Stimulated activated naive CD4-positive, alpha-beta T cell treated with Interleukin-2 at 50 U/mL for 16 hours (primary cell): ENCODE measurements around the gene SERPINA3.
"Not testable (repeated sequence)": the region's sequence is repeated elsewhere in the genome, so short reads cannot be mapped to it uniquely, and the experiment has no call there.

Experiments used
- DNase-seq: peaks from one replicate; lab custom pipeline; 2025; lab: John Stamatoyannopoulos, UW

The SERPINA3 gene

GRCh38 chr14:94612174-94612573 is at the start of gene SERPINA3:
Gene SERPINA3, plus strand, starts transcription at chr14:94612391. Its CDS starts 2,051 bp downstream, at chr14:94614442.
- no peak for DNase-seq

DNA sequence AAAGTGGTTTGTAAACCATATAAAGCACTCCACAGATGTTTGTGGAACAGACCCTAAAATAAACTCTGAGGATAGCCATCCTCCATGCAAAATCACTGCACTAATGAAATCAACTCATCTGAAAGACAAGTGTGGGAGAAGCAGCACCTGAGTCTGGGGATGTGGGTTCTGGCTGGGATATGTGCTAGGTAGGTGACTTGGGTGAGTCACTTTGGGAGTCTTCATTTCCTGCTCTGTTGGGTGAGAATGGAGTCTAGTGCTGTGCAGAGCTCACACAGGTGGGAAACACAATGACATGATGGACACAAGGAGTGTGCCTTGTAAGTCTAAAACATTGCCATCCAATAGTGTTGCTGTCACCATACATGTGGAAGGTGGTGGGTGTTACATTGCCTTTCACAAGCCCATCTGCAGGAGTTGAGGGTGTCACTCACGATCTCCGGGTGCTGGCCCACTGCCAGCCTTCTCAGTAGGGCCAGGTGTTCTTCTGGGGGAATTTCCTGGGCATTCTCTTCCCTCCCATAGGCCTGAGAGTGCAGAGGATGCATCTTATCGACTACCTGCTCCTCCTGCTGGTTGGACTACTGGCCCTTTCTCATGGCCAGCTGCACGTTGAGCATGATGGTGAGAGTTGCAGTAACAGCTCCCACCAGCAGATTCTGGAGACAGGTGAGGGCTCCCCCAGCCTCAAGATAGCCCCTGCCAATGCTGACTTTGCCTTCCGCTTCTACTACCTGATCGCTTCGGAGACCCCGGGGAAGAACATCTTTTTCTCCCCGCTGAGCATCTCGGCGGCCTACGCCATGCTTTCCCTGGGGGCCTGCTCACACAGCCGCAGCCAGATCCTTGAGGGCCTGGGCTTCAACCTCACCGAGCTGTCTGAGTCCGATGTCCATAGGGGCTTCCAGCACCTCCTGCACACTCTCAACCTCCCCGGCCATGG is 49.0 kb upstream of the SERPINA3 start:
- DNase-seq = no peak

DNA sequence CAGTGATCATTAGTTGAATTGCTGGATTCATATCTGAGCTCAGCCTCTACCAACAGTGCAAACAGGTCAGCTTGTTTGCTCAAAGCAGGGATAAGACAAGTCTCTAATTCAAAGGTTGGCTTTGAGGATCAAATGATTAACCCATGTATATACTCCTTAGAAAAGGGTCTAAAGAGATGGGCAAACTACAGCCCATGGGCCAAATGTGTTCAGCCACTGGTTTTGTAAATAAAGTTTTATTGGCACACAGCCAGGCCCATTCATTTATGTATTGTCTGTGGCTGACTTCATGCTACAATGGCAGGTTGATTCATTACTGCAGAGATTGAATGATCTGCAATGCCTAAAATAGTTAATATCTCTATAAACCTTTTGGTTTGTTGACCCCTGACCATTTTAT is 47.8 kb upstream of the SERPINA3 start:
- no peak for DNase-seq

GRCh38 chr14:94568186-94568585 is 44.0 kb upstream of the SERPINA3 start:
- no peak for DNase-seq

GRCh38 chr14:94569381-94570001 is 42.7 kb upstream of the SERPINA3 start:
- no peak for DNase-seq

GRCh38 chr14:94570002-94570400 is 42.2 kb upstream of the SERPINA3 start:
- no peak for DNase-seq

DNA sequence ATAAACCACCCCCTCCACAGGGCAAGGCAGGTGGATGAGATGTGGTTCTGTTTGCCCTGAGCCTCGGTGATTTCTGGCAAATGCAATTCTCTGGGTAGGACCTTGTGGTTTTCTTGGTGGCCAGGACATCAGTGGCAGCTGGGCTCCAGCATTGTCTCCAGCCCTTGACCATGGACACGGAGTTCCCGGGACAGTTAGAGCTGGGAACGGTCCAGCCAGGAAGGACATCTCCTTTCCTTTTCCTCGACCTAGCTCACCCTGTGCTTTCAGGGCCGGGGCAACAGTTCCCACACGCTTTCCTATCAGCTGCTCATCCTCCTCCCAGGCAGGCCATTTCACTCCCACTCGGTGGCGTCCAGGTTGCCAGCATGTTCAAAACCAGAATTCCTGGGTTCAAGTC is 41.8 kb upstream of the SERPINA3 start:
- no peak for DNase-seq

DNA sequence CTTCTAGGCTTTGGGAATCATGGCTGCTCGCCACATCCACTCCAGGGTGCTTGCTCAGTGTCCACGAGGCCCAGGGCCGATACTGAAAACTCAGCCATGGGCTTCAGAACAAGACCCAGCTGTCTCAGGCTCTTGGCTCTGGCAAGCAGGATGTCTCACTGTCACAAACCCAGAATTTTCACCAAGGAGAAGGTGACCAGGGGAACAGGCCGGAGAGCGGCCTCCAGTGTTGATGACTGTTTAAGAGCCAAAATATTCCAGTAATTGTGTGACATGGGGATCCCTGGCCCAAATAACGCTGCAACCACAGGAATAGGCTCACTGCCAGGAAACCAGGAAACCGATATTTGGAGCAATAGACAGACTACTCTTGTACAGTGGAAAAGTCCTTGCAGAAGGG is 40.8 kb upstream of the SERPINA3 start:
- no peak for DNase-seq

DNA sequence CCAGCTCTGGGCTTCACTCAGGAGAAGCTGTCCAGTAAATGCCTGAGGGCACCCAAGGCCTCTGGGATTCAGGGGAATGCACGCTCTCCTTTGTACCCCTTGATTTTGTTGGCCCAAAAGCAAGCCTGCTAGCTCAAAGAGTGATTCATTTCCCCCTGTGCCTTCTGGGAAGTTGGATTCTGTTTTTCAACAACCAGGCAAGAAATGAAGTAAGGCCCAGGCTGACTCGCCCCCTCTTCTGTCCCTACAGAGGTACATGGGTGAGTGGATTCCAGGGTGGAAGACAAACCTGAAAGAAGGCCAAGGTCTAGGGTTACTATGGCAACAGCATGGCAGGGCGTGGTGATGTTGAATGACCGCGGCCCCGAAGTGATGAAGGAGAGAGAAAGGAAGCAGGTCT is 40.2 kb upstream of the SERPINA3 start:
- no peak for DNase-seq

DNA sequence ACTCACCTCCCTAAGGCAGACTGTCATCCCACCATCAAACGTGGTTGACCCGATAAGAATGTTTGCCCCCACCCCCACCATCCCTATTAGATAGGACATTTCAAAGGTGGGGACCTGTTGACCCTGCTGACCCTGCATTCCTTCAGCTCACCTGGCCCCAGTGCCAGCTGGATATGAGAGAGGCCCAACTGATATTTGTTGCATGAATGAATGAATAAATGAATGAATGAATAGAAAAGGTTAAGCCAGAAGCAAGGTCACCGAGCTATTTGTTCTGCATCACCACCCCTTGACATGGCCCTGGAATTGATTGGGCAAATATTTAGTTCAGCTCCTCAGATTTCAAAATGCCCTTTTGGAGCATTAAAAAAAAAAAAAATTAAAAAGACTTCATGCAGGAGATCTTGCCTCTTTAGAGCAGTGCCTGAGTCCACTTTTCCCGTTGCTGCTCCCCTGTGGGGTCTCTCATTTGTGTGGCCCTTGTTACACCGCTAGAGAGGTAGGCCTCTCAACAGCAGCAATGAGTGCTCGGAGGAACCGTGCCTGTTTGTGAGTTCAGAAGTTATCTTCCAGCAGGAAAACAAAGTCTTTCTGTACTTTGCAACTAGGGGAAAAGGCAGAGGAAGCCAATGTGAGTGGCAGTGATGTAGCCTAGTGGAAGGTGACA is 39.4 kb upstream of the SERPINA3 start:
- no peak for DNase-seq

DNA sequence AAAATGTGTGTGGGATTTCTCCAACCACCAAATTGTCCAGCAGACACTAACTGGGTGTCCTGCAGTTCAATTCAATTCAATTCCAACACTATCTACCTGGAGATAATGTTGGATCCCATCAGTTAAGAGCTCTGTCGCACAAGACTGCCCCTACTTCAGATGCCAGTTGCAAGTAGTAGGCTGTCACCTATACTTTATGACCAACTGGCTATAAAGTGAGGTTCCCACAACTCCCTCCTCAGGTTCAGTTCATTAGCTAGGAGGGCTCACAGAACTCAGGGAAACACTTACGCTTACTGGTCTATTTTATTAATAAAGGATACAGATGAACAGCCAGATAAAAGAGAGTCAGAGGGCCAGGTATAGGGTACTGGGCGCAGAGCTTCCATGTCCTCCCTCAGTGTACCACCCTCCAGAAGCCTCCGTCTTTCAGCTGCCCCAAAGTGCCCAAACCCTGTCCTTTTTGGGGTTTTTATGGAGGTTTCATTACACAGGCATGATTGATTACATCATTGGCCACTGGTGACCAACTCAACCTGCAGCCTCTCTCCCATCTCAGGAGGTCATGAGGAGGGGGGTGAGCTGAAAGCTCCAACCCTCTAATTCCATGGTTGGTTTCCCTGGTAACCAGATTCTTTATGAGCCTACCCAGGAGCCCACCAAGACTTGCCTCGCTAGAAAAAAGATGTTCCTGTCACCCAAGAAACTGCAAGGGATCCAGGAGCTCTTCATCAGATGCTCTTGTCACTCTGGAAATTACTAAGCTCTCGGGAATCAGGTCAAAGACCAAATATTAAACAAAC is 38.5 kb upstream of the SERPINA3 start:
- DNase-seq = no peak

GRCh38 chr14:94574336-94574735 is 37.9 kb upstream of the SERPINA3 start:
- no peak for DNase-seq

- DNase-seq = no peak
Measured at GRCh38 chr14:94575730-94576585, 36.2 kb upstream of the SERPINA3 start.

- not testable (repeated sequence) for DNase-seq
Measured at GRCh38 chr14:94577472-94577871, 34.7 kb upstream of the SERPINA3 start.

DNA sequence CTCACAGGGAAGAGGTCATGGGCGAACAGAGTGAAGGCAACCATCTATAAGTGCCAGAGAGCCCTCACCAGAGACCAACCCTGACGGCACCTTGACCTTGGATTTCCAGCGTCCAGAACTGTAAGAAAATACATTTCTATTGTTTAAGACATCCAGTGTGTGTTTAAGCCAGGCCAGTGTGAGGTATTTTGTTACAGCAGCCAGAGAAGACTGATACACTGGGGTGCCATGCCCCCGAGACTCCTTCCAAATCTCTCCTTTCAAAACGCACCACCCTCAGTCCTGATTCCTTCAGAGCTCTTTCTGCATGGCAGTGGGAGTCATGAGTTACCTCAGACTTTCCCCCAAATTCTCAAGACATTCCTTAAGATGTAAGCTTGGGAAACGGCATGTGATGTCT is 33.5 kb upstream of the SERPINA3 start:
- DNase-seq = no peak

GRCh38 chr14:94581127-94581999 is 30.8 kb upstream of the SERPINA3 start, which contains the start of gene SERPINA5:
Gene SERPINA5, plus strand, starts transcription at chr14:94581426. Its CDS starts 5,937 bp downstream, at chr14:94587363.
- no peak for DNase-seq

DNA sequence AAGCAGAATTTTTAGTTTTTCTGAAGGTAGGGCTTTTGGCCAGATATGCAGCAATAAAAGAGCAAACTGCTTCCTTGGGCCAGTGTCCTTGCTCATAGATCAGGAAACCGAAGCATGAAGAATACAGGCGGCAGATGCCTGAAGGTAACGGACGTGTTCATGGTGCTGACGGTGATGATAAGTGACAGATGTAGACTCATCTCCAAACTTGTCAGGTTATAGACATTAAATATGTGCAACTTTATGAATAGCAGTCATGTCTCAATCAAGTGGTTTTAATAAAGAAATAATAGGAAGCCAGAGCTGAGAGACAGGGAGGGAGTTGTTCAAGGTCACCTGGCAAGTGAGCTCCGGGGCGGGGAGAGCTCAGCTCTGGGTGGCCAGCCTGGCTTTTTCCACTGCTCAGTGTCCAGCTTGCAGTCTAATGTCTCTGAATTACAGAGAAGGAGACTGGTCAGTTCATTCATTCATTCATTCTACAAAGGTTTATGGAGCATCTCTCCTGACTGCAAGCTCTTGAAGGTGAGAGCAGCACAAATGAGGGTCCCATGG is 29.9 kb upstream of the SERPINA3 start:
- no peak for DNase-seq

- DNase-seq = no peak
Measured at GRCh38 chr14:94582851-94583250, 29.3 kb upstream of the SERPINA3 start.

DNA sequence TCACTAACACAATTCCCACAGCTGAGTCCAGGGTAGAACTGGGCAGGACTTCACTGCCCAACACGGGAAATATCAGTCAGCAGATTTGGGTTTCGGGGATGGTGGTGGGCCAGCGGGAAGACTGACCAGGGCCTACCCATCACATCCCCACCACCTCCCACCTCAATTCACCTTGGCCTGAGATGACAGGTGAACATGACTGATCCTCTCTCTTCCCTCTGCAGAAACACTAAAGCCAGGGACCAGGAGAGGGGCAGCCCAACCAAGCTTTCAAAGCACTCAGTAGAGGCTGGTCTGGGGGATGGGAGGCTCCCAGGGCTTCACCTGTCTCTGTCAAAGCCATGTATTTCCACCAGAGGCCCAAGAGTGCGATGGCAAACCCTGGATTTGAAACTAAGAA is 28.6 kb upstream of the SERPINA3 start:
- no peak for DNase-seq
